H1 (cell line): Measurements from ENCODE around the gene SUCNR1.

Experiments
- ASH2L ChIP-seq: fragments of 200-600, 300-600 bp; sonication (generic); IDR thresholded peaks from one replicate; pipeline ENCODE4 v1.7.1; 2017; ENCODE audit warnings: low read length
- EP300 ChIP-seq, 2 experiments: IDR thresholded peaks; 1 replicate in 1 of 2; 2 replicates in 1 of 2; pipeline ENCODE4 v1.6.1; 2011 to 2012; ENCODE audit warnings: low read depth in 2 of 2, low read length in 2 of 2, mild to moderate bottlenecking in 2 of 2, borderline replicate concordance in 1 of 2, inconsistent platforms in 1 of 2, moderate library complexity in 1 of 2
- EZH2 ChIP-seq: fragments of 200-600 bp; sonication (generic); IDR thresholded peaks from 2 replicates; pipeline ENCODE4 v1.7.1; 2012; ENCODE audit warnings: low read depth, mild to moderate bottlenecking, moderate library complexity, low read length, inconsistent platforms; ENCODE audit not compliant: severe bottlenecking
- JUN ChIP-seq: IDR thresholded peaks from 2 replicates; pipeline ENCODE4 v1.6.1; 2011; ENCODE audit warnings: low read depth, mild to moderate bottlenecking, improper control_type of control experiment, low read length
- PHF8 ChIP-seq: fragments of 200-600 bp; sonication (generic); conservative IDR thresholded peaks from 2 replicates; pipeline ENCODE4 v1.7.1; 2012; ENCODE audit warnings: low read depth, mild to moderate bottlenecking, inconsistent platforms, low read length, moderate library complexity
- POLR2A ChIP-seq, 2 experiments: IDR thresholded peaks; 1 replicate in 1 of 2; 2 replicates in 1 of 2; pipeline ENCODE4 v1.6.1; 2011; ENCODE audit warnings: low read depth in 2 of 2, low read length in 2 of 2, mild to moderate bottlenecking in 2 of 2; ENCODE audit errors: control extremely low read depth in 1 of 2
- SIX5 ChIP-seq: IDR thresholded peaks from 2 replicates; pipeline ENCODE4 v1.6.1; 2011; ENCODE audit warnings: mild to moderate bottlenecking, low read depth, low read length
- ZNF274 ChIP-seq: IDR thresholded peaks from 2 replicates; pipeline ENCODE4 v1.7.0; 2012; ENCODE audit warnings: low read length, borderline replicate concordance; ENCODE audit errors: extremely low read depth
- TF ChIP-seq, protein P1 (sequence below), 3 experiments: IDR thresholded peaks; 1 replicate in 2 of 3; 2 replicates in 1 of 3; pipeline versions ENCODE4 v1.5.1 to v1.6.1; 2011; ENCODE audit warnings: low read length in 3 of 3, mild to moderate bottlenecking in 3 of 3, inconsistent platforms in 2 of 3, low read depth in 1 of 3, moderate library complexity in 1 of 3; ENCODE audit not compliant: insufficient read depth in 1 of 3; ENCODE audit errors: control extremely low read depth in 1 of 3

DNA sequence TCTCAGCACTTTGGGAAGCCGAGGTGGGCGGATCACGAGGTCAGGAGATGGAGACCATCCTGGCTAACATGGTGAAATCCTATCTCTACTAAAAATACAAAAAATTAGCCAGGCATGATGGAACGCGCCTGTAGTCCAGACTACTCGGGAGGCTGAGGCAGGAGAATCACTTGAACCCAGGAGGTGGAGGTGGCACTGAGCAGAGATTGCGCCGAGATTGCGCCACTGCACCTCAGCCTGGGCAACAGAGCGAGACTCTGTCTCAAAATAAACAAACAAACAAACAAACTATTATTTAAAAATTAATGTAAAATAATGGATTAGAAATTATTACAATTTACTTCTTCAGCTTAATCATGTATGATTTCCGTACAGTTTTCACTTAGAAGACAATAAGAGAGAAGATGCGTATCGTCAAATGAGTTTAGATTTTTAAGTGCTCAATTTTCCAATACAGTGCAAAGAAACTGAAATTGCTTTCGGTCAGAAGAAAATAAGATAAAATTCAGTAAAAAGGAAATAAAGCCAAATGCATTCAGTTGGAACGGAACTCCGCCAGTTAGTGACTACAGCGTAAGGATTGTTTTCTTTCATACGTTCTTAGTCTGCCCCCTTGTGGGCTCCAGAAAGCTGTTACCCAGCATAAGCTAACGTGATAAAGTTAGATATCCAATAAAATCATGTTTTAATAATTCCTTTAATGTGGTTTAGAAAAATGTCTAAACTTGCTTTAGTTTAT lies 34.7 kb upstream of the SUCNR1 start:
- TF ChIP-seq SIX5 = no peak
- TF ChIP-seq JUN = no peak
- no peak for TF ChIP-seq EZH2
- TF ChIP-seq, protein P1, sequence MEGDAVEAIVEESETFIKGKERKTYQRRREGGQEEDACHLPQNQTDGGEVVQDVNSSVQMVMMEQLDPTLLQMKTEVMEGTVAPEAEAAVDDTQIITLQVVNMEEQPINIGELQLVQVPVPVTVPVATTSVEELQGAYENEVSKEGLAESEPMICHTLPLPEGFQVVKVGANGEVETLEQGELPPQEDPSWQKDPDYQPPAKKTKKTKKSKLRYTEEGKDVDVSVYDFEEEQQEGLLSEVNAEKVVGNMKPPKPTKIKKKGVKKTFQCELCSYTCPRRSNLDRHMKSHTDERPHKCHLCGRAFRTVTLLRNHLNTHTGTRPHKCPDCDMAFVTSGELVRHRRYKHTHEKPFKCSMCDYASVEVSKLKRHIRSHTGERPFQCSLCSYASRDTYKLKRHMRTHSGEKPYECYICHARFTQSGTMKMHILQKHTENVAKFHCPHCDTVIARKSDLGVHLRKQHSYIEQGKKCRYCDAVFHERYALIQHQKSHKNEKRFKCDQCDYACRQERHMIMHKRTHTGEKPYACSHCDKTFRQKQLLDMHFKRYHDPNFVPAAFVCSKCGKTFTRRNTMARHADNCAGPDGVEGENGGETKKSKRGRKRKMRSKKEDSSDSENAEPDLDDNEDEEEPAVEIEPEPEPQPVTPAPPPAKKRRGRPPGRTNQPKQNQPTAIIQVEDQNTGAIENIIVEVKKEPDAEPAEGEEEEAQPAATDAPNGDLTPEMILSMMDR (IDR thresholded peaks at IDR 0.05; ENCODE audit: control extremely low read depth in 1 of 3, insufficient read depth in 1 of 3, low read depth in 1 of 3, low read length in 3 of 3) = peak in 2 of 3 experiments; percentile 71 to 74; a peak in 3 of 4 replicates
- no peak for TF ChIP-seq PHF8
- TF ChIP-seq POLR2A (IDR thresholded peaks at IDR 0.05; ENCODE audit: control extremely low read depth in 1 of 2, low read depth in 2 of 2, low read length in 2 of 2) = no peak
- TF ChIP-seq ASH2L = no peak
- no peak for TF ChIP-seq ZNF274
- no peak for TF ChIP-seq EP300 (IDR thresholded peaks at IDR 0.05; ENCODE audit: borderline replicate concordance in 1 of 2, low read depth in 2 of 2, low read length in 2 of 2)
